ENCODE measurements around the gene GSTM4.
"Not testable (repeated sequence)": the region's sequence is repeated elsewhere in the genome, so short reads cannot be mapped to it uniquely, and the experiment has no call there.

The GSTM4 gene

GRCh38 chr1:109639841-109640184, 16.1 kb upstream of the GSTM4 start:
- peak; percentile 61 for DNase-seq

GRCh38 chr1:109640285-109640865, 15.5 kb upstream of the GSTM4 start:
- peak; percentile 97 for DNase-seq

- DNase-seq = no peak
Observed at GRCh38 chr1:109641078-109641740, 14.7 kb upstream of the GSTM4 start.

GRCh38 chr1:109641861-109642260, 14.0 kb upstream of the GSTM4 start:
- no peak for DNase-seq

- no peak for DNase-seq
Observed at GRCh38 chr1:109642626-109643025, 13.3 kb upstream of the GSTM4 start.

DNA sequence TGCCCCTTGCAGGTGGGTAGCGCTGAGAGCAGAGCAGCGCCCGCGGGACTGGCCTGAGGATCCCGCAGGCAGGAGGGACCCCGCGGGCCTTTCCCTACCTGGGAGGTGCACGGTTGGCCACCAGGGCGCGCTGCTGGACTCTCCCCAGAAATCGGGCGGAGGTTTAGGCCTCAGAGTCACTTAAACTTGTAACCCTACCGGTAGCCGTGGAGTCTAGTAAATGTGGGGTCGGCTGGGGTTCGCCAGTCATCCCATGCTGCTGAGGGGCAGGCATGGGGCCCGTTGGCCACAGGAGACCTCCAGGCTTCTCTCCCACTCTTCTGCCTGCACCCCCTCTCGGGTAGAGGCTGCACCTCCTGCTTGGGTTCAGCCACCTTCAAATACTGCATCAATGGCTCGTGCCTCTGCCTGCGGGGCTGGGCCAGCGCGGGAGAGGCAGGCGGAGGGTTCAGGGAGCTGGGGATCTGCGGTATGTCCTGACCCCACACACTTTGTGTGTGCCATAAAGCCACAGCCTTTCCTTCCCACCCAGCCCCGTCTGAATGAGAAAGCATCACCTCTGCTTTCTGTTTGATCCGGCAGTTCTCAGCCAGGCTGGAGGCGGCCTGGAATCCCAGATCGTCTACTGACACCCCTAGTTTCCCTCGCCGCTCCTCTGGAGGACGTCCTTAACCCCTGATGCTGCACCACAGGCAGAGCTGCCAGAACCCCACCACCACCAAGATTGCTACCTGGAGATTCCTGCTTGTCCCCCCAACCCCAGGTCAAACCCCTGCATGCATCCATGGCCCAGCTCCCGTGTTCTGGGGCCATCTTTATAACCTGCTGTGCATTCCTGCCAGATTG, 12.3 kb upstream of the GSTM4 start:
- DNase-seq = peak; percentile 95

GRCh38 chr1:109644670-109645069, 11.2 kb upstream of the GSTM4 start:
- DNase-seq = no peak

GRCh38 chr1:109649491-109649914, 6.4 kb upstream of the GSTM4 start:
- no peak for DNase-seq

DNA sequence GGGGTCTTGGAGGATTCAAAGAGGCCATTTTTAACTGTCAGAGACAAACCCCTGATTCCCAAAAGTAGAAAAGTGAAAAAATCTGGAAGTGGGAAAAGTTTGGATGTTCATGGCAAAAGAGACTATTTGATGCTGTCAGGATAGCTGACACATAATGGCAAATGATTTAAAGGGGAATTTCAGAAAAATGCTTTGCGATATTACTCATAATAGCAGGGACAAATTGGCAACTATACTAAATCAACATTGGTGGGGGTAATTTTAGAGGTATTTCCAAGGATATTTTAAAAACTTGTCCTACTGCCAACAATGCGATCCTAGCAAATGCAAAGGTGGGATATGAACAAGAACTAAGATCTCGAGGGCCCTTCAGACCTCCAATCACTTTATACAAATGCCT, 5.3 kb upstream of the GSTM4 start:
- no peak for DNase-seq

- no peak for DNase-seq
Observed at GRCh38 chr1:109652402-109652801, 3.5 kb upstream of the GSTM4 start.

- no peak for DNase-seq
Observed at GRCh38 chr1:109653306-109653705, 2.6 kb upstream of the GSTM4 start.

DNA sequence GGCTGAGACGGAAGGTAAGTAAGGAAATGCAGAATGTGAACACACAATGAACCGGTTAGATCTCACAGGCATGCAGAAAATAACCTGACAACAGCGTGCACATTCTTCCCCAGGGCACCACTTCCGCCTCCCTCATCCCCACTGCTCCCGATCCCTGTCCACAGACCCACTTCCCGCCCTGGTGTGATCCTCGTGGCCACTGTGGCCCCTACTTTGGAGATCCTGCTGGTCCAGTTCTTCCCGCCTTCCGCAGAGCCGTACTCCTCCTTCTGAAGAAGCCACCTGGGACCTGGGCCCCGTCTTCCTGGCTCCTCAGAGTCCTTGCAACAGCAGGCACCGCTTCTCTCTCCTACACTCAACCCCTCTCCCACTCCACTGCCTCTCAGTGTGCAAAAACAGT, 1.4 kb upstream of the GSTM4 start:
- no peak for DNase-seq

- DNase-seq = no peak
Observed at GRCh38 chr1:109657395-109657794, 1.5 kb downstream of the GSTM4 start.

- DNase-seq = no peak
Observed at GRCh38 chr1:109657970-109658369, 2.1 kb downstream of the GSTM4 start.

- no peak for DNase-seq
Observed at GRCh38 chr1:109658533-109659042, 2.7 kb downstream of the GSTM4 start.

GRCh38 chr1:109659145-109659544, 3.2 kb downstream of the GSTM4 start:
- no peak for DNase-seq

GRCh38 chr1:109659997-109660690, 4.2 kb downstream of the GSTM4 start:
- no peak for DNase-seq

- DNase-seq = not testable (repeated sequence)
Observed at GRCh38 chr1:109660691-109661026, 4.8 kb downstream of the GSTM4 start.

DNA sequence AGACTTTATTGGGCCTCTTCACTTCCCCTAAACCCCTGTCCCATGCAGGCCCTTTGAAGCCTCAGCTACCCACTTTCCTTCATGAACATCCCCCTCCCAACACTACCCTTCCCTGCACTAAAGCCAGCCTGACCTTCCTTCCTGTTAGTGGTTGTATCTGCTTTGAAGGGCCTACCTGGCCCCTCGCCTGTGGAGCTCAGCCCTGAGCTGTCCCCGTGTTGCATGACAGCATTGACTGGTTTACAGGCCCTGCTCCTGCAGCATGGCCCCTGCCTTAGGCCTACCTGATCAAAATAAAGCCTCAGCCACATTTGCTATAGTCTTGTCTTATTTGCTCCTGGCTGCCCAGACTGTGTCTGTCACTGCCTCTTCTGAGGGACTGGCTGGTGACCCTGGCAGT, 5.5 kb downstream of the GSTM4 start:
- DNase-seq = no peak

- DNase-seq = no peak
Observed at GRCh38 chr1:109664671-109665070, 8.8 kb downstream of the GSTM4 start.

GRCh38 chr1:109667452-109668122, 11.7 kb downstream of the GSTM4 start, which contains the start of gene GSTM2:
TSS of gene GSTM2 (plus strand) at chr1:109668057. CDS start at chr1:109668116, 59 bp downstream.
- DNase-seq = peak; percentile 89

- no peak for DNase-seq
Observed at GRCh38 chr1:109668123-109668775, 12.3 kb downstream of the GSTM4 start.

All from activated effector memory CD4-positive, alpha-beta T cell treated with anti-CD3 and anti-CD28 coated beads, Interleukin-2, amount 50 U/mL, for 16 hours (primary cell).